GM12865 (cell line): ENCODE measurements around the gene AGRP.
"Not testable (repeated sequence)": the region's sequence is repeated elsewhere in the genome, so short reads cannot be mapped to it uniquely, and the experiment has no call there.

Experiments
- DNase-seq: peaks from one replicate; pipeline ENCODE4 v3.0.0; 2010; ENCODE audit warnings: low read depth
- H3K4me3 ChIP-seq: 2 replicates; pipeline ENCODE4 v1.5.1; 2011; ENCODE audit warnings: mild to moderate bottlenecking, low read depth, low read length, control low read depth
- CTCF ChIP-seq: IDR thresholded peaks from 2 replicates; pipeline ENCODE4 v1.5.1; 2011; ENCODE audit warnings: low read length, control low read depth, low read depth, inconsistent platforms; ENCODE audit not compliant: insufficient read depth; ENCODE audit errors: missing control alignments

The AGRP gene

GRCh38 chr16:67499106-67499505 is 15.8 kb upstream of the AGRP start:
- no peak for TF ChIP-seq CTCF
- H3K4me3 ChIP-seq: no peak overlapping the region
- DNase-seq: no peak

GRCh38 chr16:67490335-67491096 is 7.2 kb upstream of the AGRP start:
- no peak for DNase-seq
- no peak for TF ChIP-seq CTCF

GRCh38 chr16:67489401-67490083 is 6.2 kb upstream of the AGRP start:
- no peak for TF ChIP-seq CTCF
- no peak for DNase-seq
- no peak overlapping the region for H3K4me3 ChIP-seq

More at GRCh38 chr16:67490335-67491096, 7.2 kb upstream of the AGRP start:
- no peak overlapping the region for H3K4me3 ChIP-seq

- DNase-seq, H3K4me3 ChIP-seq: not testable (repeated sequence)
Measured at GRCh38 chr16:67487561-67487960, 4.2 kb upstream of the AGRP start.

- no peak overlapping the region for H3K4me3 ChIP-seq
- no peak for TF ChIP-seq CTCF
- no peak for DNase-seq
Measured at GRCh38 chr16:67486805-67487204, 3.5 kb upstream of the AGRP start.

GRCh38 chr16:67483731-67484525 is 581 bp upstream of the AGRP start:
- no peak for DNase-seq
- TF ChIP-seq CTCF: no peak
- no peak overlapping the region for H3K4me3 ChIP-seq
